ENCODE results near the gene KDM4F.
"Not testable (repeated sequence)": the region's sequence is repeated elsewhere in the genome, so short reads cannot be mapped to it uniquely, and the experiment has no call there.

The KDM4F gene

DNA sequence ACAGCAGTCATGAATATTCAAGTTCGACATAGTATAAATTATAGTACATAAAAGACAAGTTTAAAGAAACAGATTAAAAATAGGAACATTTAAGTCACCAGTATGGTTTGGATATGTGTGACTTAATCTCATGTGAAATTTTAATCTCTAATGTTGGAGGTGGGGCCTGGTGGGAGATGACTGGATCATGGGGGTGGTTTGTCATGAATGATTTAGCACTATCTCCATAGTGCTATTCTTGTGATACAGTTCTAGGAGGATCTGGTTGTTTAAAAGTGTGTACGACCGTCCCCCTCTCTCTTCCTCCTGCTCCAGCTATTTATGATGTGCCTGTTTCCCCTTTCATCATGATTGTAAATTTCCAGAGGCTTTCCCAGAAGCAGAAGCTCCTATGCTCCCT, 20.9 kb upstream of the KDM4F start:
- TF ChIP-seq, protein P1, sequence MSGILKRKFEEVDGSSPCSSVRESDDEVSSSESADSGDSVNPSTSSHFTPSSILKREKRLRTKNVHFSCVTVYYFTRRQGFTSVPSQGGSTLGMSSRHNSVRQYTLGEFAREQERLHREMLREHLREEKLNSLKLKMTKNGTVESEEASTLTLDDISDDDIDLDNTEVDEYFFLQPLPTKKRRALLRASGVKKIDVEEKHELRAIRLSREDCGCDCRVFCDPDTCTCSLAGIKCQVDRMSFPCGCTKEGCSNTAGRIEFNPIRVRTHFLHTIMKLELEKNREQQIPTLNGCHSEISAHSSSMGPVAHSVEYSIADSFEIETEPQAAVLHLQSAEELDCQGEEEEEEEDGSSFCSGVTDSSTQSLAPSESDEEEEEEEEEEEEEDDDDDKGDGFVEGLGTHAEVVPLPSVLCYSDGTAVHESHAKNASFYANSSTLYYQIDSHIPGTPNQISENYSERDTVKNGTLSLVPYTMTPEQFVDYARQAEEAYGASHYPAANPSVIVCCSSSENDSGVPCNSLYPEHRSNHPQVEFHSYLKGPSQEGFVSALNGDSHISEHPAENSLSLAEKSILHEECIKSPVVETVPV (CRISPR knock-in tag; IDR thresholded peaks at IDR 0.05) = no peak
- TF ChIP-seq BACH2 (CRISPR knock-in tag; IDR thresholded peaks at IDR 0.05; ENCODE audit: borderline replicate concordance) (no peak), PPARA (CRISPR knock-in tag; IDR thresholded peaks at IDR 0.05; ENCODE audit: borderline replicate concordance) (no peak), ZNF70 (CRISPR knock-in tag; IDR thresholded peaks at IDR 0.05) (no peak), ARNTL (CRISPR knock-in tag; IDR thresholded peaks at IDR 0.05; ENCODE audit: borderline replicate concordance, low read depth) (no peak), ZFP30 (CRISPR knock-in tag; IDR thresholded peaks at IDR 0.05) (no peak), ESRRG (CRISPR knock-in tag; IDR thresholded peaks at IDR 0.05) (no peak), ZNF565 (CRISPR knock-in tag; conservative IDR thresholded peaks at IDR 0.05; ENCODE audit: low read depth) (no peak)
- TF ChIP-seq, protein P2, sequence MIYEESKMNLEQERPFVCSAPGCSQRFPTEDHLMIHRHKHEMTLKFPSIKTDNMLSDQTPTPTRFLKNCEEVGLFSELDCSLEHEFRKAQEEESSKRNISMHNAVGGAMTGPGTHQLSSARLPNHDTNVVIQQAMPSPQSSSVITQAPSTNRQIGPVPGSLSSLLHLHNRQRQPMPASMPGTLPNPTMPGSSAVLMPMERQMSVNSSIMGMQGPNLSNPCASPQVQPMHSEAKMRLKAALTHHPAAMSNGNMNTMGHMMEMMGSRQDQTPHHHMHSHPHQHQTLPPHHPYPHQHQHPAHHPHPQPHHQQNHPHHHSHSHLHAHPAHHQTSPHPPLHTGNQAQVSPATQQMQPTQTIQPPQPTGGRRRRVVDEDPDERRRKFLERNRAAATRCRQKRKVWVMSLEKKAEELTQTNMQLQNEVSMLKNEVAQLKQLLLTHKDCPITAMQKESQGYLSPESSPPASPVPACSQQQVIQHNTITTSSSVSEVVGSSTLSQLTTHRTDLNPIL (CRISPR knock-in tag; IDR thresholded peaks at IDR 0.05; ENCODE audit: low read depth) = no peak
- ATAC-seq = no peak

DNA sequence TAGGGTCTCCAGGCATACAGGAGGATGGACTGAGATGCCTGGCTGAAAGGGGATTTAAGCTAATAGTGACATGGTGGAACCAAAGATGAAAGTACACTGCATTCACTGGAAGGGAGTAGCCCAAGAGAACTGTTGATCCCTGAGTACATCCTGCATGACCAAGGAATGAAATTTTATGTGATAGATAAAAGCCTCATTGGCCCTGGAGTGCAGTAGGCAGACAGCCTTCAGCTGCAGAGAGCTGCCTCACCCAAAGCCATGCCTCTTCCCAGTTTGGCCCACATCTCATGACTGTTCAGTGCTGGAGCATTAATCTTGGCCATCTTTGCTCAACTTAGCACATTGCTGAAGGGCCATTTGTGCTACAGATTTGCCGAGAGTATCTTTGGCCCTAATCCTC, 16.2 kb upstream of the KDM4F start:
- ATAC-seq = no peak
- no peak for TF ChIP-seq ZNF70 (CRISPR knock-in tag; IDR thresholded peaks at IDR 0.05)
- TF ChIP-seq, protein P3, sequence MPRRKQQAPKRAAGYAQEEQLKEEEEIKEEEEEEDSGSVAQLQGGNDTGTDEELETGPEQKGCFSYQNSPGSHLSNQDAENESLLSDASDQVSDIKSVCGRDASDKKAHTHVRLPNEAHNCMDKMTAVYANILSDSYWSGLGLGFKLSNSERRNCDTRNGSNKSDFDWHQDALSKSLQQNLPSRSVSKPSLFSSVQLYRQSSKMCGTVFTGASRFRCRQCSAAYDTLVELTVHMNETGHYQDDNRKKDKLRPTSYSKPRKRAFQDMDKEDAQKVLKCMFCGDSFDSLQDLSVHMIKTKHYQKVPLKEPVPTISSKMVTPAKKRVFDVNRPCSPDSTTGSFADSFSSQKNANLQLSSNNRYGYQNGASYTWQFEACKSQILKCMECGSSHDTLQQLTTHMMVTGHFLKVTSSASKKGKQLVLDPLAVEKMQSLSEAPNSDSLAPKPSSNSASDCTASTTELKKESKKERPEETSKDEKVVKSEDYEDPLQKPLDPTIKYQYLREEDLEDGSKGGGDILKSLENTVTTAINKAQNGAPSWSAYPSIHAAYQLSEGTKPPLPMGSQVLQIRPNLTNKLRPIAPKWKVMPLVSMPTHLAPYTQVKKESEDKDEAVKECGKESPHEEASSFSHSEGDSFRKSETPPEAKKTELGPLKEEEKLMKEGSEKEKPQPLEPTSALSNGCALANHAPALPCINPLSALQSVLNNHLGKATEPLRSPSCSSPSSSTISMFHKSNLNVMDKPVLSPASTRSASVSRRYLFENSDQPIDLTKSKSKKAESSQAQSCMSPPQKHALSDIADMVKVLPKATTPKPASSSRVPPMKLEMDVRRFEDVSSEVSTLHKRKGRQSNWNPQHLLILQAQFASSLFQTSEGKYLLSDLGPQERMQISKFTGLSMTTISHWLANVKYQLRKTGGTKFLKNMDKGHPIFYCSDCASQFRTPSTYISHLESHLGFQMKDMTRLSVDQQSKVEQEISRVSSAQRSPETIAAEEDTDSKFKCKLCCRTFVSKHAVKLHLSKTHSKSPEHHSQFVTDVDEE (CRISPR knock-in tag; IDR thresholded peaks at IDR 0.05) = no peak
- TF ChIP-seq OSR1 (CRISPR knock-in tag; IDR thresholded peaks at IDR 0.05) = no peak
- TF ChIP-seq ISL1 (CRISPR knock-in tag; IDR thresholded peaks at IDR 0.05) = no peak
- TF ChIP-seq BACH2 (CRISPR knock-in tag; IDR thresholded peaks at IDR 0.05; ENCODE audit: borderline replicate concordance) = no peak
- TF ChIP-seq TOX (CRISPR knock-in tag; IDR thresholded peaks at IDR 0.05; ENCODE audit: borderline replicate concordance) = no peak
- TF ChIP-seq SNAI2 (CRISPR knock-in tag; IDR thresholded peaks at IDR 0.05) = no peak
- no peak for TF ChIP-seq ZNF565 (CRISPR knock-in tag; conservative IDR thresholded peaks at IDR 0.05; ENCODE audit: low read depth)
- no peak for TF ChIP-seq ZC3H10 (CRISPR knock-in tag; IDR thresholded peaks at IDR 0.05)
- TF ChIP-seq RARB (CRISPR knock-in tag; IDR thresholded peaks at IDR 0.05) = no peak
- TF ChIP-seq PPARA (CRISPR knock-in tag; IDR thresholded peaks at IDR 0.05; ENCODE audit: borderline replicate concordance) = no peak
- TF ChIP-seq ARNTL (CRISPR knock-in tag; IDR thresholded peaks at IDR 0.05; ENCODE audit: borderline replicate concordance, low read depth) = no peak
- TF ChIP-seq, protein P4, sequence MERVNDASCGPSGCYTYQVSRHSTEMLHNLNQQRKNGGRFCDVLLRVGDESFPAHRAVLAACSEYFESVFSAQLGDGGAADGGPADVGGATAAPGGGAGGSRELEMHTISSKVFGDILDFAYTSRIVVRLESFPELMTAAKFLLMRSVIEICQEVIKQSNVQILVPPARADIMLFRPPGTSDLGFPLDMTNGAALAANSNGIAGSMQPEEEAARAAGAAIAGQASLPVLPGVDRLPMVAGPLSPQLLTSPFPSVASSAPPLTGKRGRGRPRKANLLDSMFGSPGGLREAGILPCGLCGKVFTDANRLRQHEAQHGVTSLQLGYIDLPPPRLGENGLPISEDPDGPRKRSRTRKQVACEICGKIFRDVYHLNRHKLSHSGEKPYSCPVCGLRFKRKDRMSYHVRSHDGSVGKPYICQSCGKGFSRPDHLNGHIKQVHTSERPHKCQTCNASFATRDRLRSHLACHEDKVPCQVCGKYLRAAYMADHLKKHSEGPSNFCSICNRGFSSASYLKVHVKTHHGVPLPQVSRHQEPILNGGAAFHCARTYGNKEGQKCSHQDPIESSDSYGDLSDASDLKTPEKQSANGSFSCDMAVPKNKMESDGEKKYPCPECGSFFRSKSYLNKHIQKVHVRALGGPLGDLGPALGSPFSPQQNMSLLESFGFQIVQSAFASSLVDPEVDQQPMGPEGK (CRISPR knock-in tag; IDR thresholded peaks at IDR 0.05; ENCODE audit: borderline replicate concordance) = no peak
- no peak for TF ChIP-seq ZFP3 (CRISPR knock-in tag; IDR thresholded peaks at IDR 0.05)
- no peak for TF ChIP-seq GLIS3 (CRISPR knock-in tag; IDR thresholded peaks at IDR 0.05)
- TF ChIP-seq, protein P2 (CRISPR knock-in tag; IDR thresholded peaks at IDR 0.05; ENCODE audit: low read depth) = no peak
- no peak for TF ChIP-seq TCF4 (CRISPR knock-in tag; IDR thresholded peaks at IDR 0.05; ENCODE audit: borderline replicate concordance)
- no peak for TF ChIP-seq ZFP30 (CRISPR knock-in tag; IDR thresholded peaks at IDR 0.05)
- TF ChIP-seq CSDC2 (CRISPR knock-in tag; IDR thresholded peaks at IDR 0.05) = no peak

DNA sequence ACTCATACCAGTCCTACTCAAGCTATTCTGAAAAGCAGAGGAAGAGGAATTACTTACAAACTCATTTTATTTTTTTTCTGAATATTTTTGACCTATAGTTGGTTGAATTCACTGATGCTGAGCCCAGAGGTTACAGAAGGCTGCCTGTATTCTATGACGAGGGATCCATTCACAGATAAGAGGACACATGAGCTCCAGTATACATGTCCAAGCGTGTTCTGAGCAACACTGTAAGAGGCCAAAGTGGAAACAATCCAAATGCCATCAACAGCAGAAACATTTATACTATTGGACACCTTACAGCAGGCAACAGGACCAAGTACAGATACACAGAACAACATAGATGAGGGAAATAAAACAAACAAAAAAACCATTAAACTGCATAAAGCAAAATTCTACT, 13.9 kb upstream of the KDM4F start:
- no peak for TF ChIP-seq ZNF70 (CRISPR knock-in tag; IDR thresholded peaks at IDR 0.05)
- no peak for TF ChIP-seq ZNF8 (CRISPR knock-in tag; IDR thresholded peaks at IDR 0.05)
- TF ChIP-seq GLIS3 (CRISPR knock-in tag; IDR thresholded peaks at IDR 0.05) = no peak
- TF ChIP-seq TOX (CRISPR knock-in tag; IDR thresholded peaks at IDR 0.05; ENCODE audit: borderline replicate concordance) = no peak
- no peak for ATAC-seq

DNA sequence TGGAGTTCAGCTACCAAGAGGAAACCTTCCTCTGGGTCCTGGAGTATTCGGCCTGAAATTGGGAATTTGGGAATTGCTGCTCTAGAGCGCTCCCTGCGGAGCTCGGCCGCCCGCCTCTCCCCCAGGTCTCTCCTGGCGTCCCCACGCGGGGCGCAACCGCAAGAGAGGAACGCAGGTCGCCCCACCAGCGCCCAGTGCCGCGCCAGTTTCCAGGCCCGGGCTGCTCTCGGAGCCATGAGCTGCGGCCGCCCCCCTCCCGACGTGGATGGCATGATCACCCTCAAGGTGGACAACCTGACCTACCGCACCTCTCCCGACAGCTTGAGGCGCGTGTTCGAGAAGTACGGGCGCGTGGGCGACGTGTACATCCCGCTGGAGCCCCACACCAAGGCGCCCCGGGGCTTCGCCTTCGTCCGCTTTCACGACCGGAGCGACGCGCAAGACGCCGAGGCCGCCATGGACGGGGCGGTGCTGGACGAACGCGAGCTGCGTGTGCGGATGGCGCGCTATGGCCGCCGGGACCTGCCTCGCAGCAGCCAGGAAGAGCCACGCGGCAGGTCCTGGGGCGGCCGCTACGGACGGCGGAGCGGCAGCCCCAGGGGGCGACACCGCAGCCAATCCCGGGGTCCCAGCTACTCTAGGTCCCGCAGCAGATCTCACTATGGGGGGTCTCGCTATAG, 11.7 kb upstream of the KDM4F start:
- not testable (repeated sequence) for ATAC-seq
